ENCODE results near the gene NUPR1. TPM values are rescaled to one million over a fixed set of nuclear protein-coding genes. Genes with fewer than 3 reads are reported as not detected.

Gene NUPR1, protein sequence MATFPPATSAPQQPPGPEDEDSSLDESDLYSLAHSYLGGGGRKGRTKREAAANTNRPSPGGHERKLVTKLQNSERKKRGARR
- 0.55 and 0.63 TPM in 2 replicates for total RNA-seq

DNA sequence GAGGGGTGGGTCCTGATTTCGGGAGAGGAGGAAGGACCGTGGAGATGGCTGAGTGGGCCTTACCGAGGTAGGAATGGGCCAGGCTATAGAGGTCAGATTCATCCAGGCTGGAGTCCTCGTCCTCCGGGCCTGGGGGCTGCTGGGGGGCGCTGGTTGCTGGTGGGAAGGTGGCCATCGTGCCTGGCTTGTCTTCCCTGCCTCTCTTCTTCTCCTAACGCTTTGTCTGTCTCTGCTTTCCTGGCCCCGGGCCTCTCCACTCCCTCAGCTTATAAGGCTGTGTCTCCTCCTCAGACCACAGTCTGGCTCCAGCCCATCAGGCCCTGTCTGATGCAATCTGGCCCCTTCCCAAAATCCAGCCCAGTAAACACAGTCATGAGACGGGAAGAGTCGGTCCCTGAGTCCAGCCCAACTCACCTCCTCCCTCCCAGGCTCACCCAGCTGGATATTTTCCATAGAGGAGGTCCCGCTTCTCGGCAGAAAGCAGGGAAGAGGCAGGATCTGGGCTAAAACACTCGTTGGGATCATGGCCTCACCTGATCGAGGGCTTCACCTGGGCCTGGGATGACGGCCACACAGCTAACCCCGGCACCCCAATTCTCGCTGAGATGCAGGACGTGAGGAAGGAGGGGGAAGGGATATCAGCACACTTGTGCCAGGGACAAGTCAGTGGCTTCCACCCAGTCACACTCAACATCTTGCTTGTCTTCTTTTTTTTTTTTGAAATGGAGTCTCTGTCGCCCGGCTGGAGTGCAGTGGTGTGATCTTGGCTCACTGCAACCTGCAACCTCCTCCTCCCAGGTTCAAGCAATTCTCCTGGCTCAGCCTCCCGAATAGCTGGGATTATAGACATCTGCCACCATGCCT, at the start of gene NUPR1:
NUPR1 (minus strand) TSS at position 242 of the 864 bp plus-strand sequence; CDS start at position 175, 67 bp downstream.
- TF ChIP-seq, protein P1, sequence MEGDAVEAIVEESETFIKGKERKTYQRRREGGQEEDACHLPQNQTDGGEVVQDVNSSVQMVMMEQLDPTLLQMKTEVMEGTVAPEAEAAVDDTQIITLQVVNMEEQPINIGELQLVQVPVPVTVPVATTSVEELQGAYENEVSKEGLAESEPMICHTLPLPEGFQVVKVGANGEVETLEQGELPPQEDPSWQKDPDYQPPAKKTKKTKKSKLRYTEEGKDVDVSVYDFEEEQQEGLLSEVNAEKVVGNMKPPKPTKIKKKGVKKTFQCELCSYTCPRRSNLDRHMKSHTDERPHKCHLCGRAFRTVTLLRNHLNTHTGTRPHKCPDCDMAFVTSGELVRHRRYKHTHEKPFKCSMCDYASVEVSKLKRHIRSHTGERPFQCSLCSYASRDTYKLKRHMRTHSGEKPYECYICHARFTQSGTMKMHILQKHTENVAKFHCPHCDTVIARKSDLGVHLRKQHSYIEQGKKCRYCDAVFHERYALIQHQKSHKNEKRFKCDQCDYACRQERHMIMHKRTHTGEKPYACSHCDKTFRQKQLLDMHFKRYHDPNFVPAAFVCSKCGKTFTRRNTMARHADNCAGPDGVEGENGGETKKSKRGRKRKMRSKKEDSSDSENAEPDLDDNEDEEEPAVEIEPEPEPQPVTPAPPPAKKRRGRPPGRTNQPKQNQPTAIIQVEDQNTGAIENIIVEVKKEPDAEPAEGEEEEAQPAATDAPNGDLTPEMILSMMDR (IDR thresholded peaks at IDR 0.05; ENCODE audit: insufficient read depth, low read length, poor library complexity, severe bottlenecking), result no peak
- Histone ChIP-seq H3K4me3 (ENCODE audit: low read depth, low read length) (no peak within 1 kb of the TSS), H3K27me3 (ENCODE audit: control insufficient read depth, insufficient read depth, low read length) (no peaks in the 10 kb centered on the region), H3K36me3 (ENCODE audit: control insufficient read depth, insufficient read depth, low read length) (no peaks in the 10 kb centered on the region)
- no peak for DNase-seq (ENCODE audit: low read depth)

DNA sequence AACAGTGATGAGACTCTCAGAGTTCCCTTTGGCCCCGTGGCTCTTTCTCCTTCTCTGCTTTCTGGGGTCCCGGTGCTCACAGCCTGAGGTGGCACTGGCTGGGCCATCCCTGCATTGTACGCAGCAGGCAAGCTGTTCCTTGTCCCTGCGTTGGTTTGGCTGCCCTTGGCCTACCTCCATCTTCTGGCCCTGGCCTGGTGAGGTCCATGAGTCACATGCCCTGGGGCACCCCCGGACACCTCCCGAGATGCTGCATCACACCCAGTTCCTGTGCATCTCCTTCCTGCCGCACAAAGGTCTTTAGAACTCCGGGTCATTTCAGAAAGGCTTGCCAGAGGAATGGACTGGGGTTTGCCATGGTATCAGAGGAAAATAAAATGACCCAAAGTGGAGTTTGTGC, 48.6 kb upstream of the NUPR1 start:
- TF ChIP-seq, protein P1 (IDR thresholded peaks at IDR 0.05; ENCODE audit: insufficient read depth, low read length, poor library complexity, severe bottlenecking), result no peak
- H3K36me3 ChIP-seq (ENCODE audit: control insufficient read depth, insufficient read depth, low read length), result no peaks in the 10 kb centered on the region
- no peak overlapping the region for H3K4me3 ChIP-seq (ENCODE audit: low read depth, low read length)
- DNase-seq (ENCODE audit: low read depth), result no peak
- H3K27me3 ChIP-seq (ENCODE audit: control insufficient read depth, insufficient read depth, low read length), result no peaks in the 10 kb centered on the region

DNA sequence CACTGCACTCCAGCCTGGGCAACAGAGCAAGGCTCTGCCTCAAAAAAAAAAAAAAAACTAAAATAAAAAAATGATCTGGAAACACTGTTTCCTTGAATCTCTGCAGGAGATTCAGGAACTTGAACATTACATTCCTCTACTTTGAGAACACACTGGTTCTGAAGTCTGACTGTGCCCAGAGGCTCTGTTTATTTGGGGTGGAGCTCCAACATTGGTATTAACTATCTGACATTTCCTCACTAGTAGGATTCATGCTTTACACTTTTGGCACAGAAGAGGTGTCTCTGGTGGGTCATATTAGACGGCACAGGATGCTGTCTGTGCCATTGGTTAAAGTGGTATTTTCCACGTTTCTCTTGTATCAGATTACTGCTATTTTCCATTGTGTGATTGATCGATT, 47.7 kb upstream of the NUPR1 start:
- Histone ChIP-seq H3K4me3 (ENCODE audit: low read depth, low read length) (no peak overlapping the region), H3K27me3 (ENCODE audit: control insufficient read depth, insufficient read depth, low read length) (no peaks in the 10 kb centered on the region), H3K36me3 (ENCODE audit: control insufficient read depth, insufficient read depth, low read length) (no peaks in the 10 kb centered on the region)
- DNase-seq (ENCODE audit: low read depth), result no peak
- TF ChIP-seq, protein P1 (IDR thresholded peaks at IDR 0.05; ENCODE audit: insufficient read depth, low read length, poor library complexity, severe bottlenecking), result no peak

DNA sequence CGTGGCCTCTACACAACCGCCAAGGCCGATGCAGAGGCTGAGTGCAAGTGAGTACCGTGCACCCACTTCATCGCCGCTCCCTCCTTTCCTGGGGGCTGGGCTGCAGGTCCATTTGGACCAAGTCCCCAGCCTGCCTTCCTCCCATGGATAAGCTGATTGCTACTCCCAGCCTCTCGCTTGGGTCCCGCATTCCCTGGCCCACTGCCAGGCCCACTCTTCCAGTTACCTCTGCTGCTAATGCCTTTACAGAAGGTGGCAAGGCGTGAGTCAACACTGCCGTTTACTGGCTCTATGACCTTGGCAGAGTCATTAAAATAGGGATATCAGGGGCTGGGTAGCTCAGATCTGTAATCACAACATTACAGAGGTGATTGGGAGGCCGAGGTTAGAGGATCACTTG, 46.9 kb upstream of the NUPR1 start:
- Histone ChIP-seq H3K4me3 (ENCODE audit: low read depth, low read length) (no peak overlapping the region), H3K36me3 (ENCODE audit: control insufficient read depth, insufficient read depth, low read length) (no peaks in the 10 kb centered on the region), H3K27me3 (ENCODE audit: control insufficient read depth, insufficient read depth, low read length) (no peaks in the 10 kb centered on the region)
- TF ChIP-seq, protein P1 (IDR thresholded peaks at IDR 0.05; ENCODE audit: insufficient read depth, low read length, poor library complexity, severe bottlenecking), result no peak
- DNase-seq (ENCODE audit: low read depth), result no peak

DNA sequence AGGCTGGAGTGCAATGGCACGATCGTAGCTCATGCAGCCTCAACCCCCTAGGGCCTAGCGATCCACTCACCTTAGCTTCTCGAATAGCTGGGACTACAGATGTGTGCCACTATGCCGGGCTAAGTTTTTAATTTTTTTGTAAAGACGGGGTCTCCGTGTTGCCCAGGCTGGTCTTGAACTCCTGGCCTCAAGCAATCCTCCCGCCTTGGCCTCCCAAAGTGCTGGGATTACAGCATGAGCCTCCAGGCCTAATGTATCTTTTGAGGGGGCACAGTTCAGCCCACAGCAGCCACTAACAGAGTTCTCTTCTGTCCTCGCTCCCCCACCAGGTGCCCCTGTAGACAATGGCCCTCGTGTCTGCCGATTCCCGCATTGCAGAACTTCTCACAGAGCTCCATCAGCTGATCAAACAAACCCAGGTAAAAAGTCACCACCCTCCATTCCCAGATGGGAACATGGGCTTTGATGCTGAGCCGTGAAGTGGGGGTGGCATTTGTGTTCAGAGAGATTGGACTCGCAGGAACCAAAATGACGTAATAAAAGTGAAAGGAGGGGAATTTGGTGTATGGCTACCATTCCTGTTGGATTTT, 42.0 kb upstream of the NUPR1 start:
- H3K27me3 ChIP-seq (ENCODE audit: control insufficient read depth, insufficient read depth, low read length), result no peaks in the 10 kb centered on the region
- H3K36me3 ChIP-seq (ENCODE audit: control insufficient read depth, insufficient read depth, low read length), result no peaks in the 10 kb centered on the region
- H3K4me3 ChIP-seq (ENCODE audit: low read depth, low read length), result no peak overlapping the region
- TF ChIP-seq, protein P1 (IDR thresholded peaks at IDR 0.05; ENCODE audit: insufficient read depth, low read length, poor library complexity, severe bottlenecking), result no peak
- DNase-seq (ENCODE audit: low read depth), result no peak

Data from kidney epithelial cell (primary cell).